Left renal pelvis (tissue), 4 donors: ENCODE data around the gene ZP1. TPM values are rescaled to one million over a fixed set of nuclear protein-coding genes. Genes with fewer than 3 reads are reported as not detected.
A peak's percentile ranks its signal among the peaks of the same experiment; 100 is the strongest.
"Not testable (repeated sequence)": the region's sequence is repeated elsewhere in the genome, so short reads cannot be mapped to it uniquely, and the experiment has no call there.

ENCODE experiments used
- DNase-seq, 4 donors: peaks; one replicate each; pipeline ENCODE4 v3.0.0-alpha.2; 2013; ENCODE audit warnings: low read depth in 4 of 4, low spot score in 3 of 4
- polyA plus RNA-seq, 4 donors: library from polyadenylated mRNA; unstranded; fragments of 120-200 nt; gene quantifications; one replicate each; pipeline ENCODE4 v1.2.1, GENCODE V29; 2013; ENCODE audit not compliant: insufficient read length in 4 of 4

The ZP1 gene
- polyA plus RNA-seq, 4 donors = 0.22 TPM; not detected in 3

DNA sequence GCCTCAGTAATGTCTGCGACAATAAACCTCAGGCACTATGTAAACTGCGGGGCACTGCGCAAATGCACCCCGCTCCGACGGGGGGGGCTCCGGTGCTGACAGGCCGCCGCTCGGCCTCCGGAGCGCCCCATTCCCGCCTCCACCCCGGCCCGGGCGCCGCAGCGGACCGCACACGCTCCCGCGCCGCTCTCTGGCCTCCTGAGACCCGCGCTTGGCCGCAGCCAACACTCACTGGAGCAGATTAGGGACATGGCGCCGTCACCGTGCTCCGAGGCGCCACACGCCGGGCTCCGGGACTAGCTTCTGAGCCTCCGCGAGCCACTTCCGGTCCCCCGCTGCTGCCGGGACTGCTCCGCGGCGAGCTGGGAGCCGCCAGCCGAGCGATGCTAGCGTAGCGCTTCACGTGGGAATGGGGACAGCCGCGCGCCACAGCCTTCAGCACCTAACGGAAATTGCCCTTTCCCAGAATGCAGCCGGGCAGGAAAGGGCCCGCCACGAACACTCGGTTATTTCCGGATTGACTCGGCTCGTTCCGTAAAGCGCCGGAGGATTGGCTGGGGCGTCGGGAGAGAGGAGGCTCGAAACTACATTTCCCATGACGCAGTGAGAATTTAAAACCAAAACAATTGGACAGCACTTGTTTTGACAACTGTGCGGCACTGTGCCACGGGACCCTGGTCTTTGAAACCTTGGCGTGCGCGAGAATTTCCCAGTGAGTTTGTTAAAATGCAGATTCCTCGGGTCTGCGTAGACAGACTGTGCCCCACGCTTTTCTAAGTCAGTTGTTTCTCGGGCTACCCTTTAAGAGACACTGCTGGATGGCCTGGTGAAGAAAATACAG is 39.0 kb downstream of the ZP1 start, which contains the start of gene PRPF19:
Gene PRPF19, minus strand, starts transcription at position 454 of the 841 bp plus-strand sequence. Its CDS starts 203 bp downstream, at position 251.
- peak; percentile 90 to 97 (median 96) for DNase-seq

DNA sequence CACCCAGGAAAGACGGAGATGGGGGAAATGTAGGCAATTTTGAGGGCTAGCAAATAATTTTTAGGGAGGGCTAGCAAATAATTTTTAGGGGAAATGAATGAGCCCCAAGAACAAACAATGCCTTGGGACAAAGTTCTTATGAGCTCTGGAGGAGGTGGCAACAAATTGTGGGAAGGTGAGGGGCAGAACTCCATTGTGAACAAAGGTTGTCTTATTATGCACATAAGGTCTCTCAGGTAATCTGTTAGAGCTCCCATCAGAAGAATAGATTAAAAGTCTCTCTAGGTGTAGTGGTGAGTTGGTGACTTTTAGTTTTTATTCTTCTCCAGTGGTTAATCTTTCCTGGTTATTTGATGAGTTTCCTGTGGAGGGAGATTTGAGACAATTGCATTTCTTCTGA is 41.5 kb downstream of the ZP1 start:
- DNase-seq = no peak

DNA sequence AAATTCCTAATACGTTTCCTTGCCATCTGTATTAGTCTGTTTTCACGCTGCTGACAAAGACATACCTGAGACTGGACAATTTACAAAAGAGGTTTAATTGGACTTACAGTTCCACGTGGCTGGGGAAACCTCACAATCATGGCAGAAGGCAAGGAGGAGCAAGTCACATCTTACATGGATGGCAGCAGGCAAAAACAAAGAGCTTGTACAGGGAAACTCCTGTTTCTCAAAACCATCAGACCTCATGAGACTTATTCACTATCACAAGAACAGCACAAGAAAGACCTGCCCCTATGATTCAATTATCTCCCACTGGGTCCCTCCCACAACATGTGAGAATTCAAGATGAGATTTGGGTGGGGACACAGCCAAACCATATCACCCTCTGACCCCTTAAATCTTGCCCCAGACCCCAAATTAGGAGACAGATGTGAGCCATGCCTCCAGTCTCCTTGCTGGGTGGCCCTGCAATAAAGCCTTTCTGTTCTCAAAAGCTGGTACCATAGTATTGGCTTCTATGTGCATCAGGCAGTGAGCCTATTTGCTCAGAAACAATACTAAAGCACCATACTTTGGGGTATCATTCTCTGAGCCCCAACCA is 42.4 kb downstream of the ZP1 start:
- not testable (repeated sequence) for DNase-seq

DNA sequence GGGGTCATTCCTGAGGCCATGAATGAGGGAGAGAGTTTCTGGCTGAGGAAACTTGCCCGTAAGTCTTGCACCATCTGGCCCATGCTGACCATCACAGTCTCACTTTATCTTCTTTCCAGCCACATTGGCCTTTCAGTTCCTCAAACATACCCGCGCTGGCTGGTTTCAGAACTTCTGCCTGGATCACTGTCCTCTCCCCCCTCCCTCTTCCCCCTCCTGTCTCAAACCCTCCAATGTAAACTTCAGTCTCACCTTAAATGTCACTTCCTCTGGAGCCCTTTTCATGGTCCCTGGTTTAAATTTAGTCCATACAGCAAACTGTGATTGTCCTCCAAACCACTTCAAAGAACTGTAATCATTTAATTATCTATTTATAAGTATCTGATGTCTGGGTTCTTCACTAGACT is 42.9 kb downstream of the ZP1 start:
- no peak for DNase-seq

DNA sequence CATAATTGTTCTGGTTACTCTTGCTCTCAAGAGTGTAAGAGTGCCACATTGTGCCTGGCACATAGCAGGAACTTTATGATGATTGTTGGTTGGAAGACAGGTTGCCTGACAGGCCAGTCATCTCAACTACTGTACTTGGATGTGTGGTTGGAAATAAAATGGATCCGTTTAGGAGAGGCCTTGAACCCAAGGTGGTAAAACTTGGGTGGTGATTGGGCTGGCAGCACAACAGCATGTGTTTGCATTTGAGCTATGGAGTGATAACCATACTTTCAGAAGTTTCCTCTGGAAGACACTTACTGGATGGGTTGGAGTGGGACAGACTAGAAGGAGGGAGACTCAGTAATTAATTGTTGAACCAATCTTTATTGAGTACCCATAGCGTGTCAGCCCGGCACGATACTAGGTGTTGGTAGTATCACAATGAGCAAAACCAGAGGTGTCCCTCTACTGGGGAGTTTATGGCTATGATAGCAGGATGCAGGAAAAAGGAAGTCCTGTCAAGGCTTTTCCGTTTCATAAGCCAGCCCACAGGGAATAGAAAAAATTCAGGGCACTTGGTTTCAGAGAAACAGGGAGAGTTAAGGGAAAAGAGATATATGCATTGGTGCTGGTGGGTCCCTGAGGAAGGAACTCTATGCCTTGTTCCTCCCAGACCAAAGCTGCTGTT is 43.5 kb downstream of the ZP1 start:
- no peak for DNase-seq

DNA sequence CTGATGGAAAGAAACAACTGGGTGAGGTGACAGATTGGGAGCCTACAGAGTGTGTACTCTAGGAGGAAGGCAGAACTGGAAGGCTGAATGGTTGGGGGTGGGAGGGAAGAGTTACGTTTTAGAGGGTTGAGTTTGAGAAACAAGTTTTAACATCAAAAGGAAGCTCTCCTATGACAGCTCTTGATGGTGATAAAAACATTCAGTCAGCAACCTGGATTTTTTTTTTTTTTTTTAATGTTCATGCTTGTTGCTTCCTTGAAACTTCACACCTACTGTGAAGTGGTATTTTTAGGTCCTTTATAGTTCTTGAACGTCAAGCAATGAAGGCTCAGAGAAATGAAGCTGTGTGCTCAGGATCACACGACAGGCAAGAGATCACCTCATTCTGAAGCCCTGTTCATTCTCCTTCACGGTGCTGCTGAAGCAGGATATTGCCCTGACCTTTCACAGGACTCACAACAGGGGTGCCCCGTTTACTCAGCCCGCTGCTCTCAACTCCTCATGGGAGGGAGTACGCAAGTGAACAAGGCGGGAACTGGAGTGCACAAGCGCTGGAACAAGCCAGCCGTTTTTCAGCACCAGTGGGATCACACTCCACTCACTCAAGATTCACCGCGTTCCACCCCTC is 45.0 kb downstream of the ZP1 start:
- DNase-seq = no peak

DNA sequence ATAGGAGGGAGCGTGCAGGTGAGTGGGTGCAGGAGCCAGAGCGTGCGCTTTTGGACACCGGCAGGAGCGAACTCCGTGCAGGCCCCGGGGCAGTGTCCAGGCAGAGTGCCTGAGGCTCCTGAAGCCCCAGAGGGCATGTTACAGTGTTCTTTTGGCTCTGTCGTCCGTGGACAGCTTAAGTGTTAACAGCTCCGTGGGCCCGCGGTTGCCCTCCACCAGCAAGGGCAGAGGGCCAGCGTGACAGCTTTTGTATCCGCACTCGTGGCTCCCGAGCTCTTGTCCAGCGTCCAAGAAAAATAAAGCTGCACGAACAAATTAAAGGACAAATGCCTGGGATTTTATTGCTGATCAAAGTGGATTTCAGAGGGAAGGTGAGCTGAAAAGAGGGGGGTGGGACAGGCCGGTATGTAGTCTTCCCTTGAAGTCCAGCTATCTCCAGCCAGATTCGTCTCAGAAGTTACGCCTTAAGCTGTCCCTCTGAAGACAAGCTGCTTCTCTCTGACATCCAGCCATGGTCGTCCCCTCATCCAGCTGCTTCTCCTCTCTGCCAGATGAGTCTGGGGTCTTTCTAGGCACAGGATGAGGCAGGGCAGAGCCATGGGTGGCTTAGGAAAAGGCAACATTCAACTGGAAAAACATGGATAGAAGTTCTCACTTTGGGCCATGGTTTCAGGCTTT is 45.6 kb downstream of the ZP1 start:
- DNase-seq = no peak

DNA sequence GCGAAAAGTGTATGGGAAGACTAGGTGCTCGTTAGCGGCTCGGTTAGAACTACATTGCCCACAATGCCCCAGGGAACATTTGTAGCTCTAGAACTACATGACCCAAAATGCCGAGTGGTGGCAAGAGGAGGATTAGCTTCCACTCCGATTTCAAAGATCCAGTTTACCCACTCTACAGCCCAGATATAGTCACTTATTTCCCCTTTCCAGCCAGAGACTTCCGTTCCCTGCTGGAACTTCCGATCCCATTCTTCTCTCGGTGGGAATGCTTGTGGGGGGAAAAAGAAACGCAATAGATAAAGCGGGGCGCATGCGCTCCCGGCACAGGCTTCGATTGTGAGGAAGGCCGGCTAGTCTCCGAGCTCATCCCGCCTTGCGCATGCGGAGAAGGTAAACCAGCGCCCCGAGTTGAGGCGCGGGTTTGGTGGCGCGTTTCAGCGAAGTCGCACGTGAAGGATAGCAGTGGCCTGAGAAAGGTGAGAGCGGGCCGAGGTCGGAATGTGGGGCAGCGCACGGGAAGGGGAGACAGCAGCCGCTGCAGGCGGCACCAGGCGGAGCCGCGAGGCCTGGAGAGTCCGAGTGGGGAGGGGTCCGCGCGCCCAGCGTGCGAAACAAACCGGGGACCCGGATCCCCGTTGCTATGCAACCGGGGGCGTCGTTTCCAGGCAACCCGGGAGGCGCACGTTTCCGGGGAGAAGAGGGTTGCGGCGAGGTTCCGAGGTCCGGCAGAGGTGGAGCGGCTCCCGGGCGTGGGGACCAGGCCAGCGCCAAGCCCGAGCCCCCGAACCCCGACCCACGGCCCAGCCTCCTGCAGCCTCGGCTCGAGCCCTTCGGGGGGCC is 46.7 kb downstream of the ZP1 start, which contains the start of gene TMEM109:
Gene TMEM109, plus strand, starts transcription at position 366 of the 840 bp plus-strand sequence. CDS start 5,536 bp downstream, outside the sequence.
- DNase-seq = peak; percentile 82 to 85 (median 83)

DNA sequence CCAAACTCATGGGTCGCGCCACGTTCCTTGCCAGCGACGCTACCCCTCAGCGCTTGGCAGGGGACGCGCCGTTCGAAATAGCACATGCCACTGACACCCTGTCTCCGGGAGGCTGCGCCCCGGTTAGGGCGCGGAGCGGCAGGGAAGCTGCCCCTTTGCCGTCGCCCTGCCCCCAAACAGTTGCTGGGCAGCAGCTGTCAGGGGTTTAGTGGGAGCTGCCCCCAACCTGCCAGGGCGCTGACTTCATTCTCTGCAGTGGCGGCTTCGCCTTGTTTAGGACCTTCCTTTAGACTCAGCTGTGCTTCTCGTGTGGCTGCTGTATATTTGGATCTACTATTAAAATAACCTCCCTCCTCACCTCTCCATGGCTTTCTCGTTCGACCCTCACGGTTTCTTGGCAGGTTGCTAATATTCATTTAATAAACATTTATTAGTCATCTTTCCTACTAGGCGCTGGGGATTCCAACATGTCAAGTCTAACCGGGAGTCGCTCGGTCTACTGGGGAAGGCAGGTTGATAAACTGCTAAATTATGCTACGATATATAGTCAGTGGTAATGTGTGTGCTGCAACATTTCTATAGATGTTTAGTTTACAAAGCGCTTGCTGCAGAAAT is 47.4 kb downstream of the ZP1 start:
- no peak for DNase-seq

DNA sequence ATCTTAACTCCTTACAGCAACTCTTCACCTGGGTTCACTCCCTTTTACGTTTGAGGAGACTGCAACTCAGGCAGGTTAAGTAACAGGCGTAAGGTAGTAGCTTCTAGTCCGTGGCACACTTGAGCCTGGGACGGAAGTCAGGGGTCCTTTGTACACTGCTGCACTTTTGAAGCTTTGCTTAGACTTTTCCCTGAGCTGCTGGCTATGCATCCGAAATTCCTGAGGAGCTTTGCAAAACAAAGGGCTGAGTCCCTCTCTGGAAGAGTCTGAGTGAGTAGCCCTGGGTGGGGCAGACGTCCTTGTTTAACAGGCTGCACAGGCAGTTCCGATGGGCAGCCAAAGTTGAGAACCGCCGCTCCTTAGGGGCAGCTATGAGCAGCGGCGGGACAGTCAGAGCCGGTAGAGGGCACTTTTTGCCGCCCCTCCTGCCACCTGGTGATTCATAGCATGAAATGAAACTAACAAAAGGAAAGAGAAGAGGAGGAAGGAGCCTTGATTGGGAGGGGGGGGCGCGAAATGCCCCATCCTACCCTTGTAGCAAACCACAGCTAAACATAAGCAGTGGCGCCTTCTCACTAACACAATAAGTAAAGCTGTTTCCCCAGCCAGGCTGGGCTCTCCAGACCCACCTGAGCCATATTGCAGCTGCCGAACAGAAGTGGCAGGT is 48.0 kb downstream of the ZP1 start:
- DNase-seq = no peak

DNA sequence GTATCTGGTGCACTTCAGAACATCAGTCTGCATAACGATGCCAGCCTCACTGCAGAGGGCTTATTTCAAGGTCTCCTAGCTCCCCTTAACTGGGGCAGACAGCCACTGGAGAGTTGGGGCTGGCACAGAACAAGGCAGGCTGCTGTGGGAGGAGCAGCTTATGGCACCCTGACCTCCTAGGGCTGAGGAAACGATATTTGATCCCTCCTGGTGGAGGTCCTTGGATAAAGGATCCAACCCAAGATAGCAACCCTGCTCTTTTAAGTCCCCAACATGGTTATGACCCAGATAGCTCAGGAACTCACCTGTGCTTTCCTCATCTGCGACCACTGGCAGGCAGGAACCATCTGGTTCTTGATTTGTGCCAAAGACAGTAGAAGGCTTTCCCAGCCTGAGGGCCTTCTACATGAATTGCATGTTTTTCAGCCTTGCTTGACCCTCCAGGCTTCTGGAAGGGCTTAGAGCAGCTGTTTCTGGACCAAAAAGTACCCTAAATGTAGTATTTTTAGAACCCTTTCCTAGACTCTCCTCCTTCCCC is 49.4 kb downstream of the ZP1 start:
- DNase-seq = no peak

DNA sequence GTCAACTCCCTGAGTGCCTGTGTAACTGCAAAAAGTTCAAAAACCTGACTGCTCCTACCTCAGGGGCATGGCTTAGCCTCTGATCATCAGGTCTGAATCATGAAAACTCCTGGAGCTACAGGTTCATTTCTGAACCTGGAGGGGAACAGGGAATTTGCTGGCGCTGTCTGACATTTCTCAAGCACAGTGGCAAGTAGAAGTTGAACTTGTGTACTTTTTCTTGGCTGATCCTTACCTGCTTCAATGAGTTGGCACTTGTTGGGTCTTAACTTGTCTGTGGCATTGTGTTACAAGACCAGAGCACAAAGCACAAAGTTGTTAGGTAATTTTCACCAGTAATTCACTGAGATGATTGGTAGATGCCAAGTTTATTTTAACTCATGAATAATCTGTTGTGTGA is 49.9 kb downstream of the ZP1 start:
- no peak for DNase-seq

DNA sequence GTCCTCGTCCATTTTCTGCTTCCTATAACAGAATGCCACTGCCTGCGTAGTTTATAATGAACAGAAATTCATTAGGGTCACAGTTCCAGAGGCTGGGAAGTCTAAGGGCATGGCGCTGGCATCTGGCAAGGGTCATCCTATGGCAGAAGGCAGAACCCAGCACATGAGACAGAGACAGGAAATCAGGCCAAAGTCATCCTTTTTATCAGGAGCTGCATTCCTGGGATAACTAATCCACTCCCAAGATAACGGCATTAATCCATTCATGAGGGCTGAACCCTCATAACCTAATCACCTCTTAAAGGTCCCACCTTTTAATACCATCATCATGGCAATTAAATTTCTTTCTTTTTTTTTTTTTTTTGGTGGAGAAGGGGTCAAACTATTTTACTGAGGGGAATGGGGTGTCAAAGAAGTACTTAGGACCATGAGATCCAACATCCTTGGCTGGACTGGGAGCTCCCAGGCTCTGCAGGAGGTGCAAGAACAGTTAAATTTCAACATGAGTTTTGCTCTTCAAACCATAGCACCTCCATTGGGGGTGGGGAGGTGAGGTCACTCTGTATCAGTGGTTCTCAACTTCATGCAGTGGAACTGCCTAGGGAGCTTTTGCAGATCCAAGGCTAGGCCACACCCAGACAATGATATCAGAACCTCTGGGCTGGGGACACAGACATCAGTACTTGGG is 51.1 kb downstream of the ZP1 start:
- no peak for DNase-seq

DNA sequence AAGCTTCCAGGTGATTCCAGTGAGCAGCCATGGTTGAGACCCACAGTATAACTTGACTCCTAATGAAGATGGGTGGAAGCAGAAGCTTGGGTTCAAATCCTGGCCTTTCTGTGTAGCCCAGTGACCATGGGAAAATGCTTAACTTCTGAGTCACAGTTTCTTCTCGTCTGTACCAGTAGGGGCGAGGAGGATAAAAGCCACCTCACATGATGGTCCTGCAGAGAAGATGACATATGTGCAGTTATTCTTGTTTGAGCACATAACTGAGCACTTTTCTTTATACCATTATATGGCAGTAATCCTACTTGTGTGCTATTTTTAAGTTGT is 51.6 kb downstream of the ZP1 start:
- no peak for DNase-seq

DNA sequence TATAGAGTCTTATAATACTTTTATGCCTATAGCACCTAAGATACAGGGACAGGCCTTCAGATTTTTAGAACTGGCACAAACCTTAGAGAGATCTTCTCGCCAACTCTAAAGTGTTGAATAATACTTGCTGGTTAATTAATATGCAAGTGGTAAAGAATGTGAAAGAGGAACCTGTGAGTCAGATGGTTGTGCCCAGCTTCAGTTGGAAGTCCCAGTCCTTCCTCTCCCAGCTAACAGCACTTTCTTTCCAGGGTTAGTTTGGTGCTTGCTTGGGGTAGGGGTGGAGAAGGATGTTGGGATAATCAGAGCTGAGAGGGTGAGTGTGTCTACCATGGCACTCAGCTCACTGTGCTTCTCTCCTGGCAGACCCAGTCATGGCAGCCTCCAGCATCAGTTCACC is 52.0 kb downstream of the ZP1 start:
- no peak for DNase-seq

DNA sequence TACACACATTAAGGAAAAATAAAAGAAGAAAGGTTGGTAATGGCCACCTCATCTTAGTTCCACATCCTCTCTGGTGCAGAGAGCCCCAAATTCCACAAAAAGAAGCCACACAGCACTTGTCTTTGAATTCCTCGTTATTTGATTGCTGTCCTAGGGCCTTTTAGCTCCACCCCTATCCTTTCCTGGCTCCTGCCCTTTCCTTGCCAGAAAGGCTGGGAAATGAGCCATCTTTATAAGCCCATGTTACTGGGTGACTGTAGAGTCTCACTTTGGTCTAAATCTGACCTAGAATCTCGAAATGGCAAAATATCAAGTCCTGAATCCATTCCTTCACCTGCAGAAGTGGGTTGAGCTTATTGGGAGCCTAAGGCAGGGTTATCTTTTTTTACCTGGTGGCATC is 52.6 kb downstream of the ZP1 start:
- no peak for DNase-seq

DNA sequence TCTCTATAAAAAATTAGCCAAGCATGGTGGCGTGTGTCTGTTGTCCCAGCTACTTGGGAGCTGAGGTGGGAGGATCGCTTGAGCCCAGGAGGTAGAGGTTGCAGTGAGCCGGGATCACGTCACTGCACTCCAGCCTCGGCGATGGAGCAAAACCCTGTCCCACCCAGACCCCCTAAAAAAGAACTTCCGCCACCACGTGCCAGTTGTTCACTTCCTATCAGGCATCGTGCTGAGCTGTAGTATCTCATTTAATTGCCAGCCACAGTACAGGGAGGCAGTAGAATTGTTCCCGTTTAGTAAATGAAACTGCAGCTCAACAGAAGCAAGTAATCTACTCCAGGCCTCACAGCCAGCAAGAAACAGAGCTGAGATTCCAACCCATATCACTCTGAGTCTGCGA is 53.9 kb downstream of the ZP1 start:
- no peak for DNase-seq

DNA sequence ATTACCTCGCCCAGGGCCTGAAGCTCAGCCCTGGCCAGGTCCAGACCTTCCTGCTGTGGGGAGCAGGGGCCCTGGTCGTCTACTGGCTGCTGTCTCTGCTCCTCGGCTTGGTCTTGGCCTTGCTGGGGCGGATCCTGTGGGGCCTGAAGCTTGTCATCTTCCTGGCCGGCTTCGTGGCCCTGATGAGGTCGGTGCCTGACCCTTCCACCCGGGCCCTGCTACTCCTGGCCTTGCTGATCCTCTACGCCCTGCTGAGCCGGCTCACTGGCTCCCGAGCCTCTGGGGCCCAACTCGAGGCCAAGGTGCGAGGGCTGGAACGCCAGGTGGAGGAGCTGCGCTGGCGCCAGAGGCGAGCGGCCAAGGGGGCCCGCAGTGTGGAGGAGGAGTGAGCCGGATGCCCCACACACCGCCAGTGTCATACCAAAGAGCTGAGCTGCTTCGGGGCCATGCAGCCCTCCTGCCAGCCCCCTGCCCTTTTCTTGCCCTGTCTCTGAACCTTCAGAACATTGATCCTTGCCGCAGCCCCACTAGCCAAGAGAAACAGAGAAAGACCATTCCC is 54.5 kb downstream of the ZP1 start:
- DNase-seq = no peak
